HG02870 (cell line): ENCODE data around the gene MAP3K14.
"Not testable (repeated sequence)": the region's sequence is repeated elsewhere in the genome, so short reads cannot be mapped to it uniquely, and the experiment has no call there.

Experiments
- ATAC-seq: cut with Tn5 transposase; IDR thresholded peaks from one replicate; pipeline ENCODE4 v1.9.1; 2021; ENCODE audit warnings: mild to moderate bottlenecking, moderate library complexity; ENCODE audit not compliant: unreplicated experiment

Gene MAP3K14

GRCh38 chr17:45302220-45302619, 14.6 kb downstream of the MAP3K14 start:
- ATAC-seq = not testable (repeated sequence)

DNA sequence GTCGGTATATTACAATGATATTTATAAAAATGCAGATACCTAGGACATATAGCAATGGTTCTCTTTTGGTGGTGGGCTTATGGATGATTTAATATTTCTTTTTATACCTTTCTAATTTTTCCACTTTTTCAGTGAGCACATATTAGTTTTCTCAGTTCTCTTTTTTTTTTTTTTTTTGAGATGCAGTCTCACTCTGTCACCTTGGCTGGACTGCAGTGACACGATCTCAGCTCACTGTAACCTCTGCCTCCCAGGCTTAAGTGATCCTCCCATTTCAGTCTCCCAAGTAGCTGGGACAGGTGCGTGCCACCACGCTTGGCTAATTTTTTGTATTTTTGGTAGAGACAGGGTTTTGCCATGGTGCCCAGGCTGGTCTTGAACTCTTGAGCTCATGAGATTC, 15.1 kb downstream of the MAP3K14 start:
- ATAC-seq = no peak

DNA sequence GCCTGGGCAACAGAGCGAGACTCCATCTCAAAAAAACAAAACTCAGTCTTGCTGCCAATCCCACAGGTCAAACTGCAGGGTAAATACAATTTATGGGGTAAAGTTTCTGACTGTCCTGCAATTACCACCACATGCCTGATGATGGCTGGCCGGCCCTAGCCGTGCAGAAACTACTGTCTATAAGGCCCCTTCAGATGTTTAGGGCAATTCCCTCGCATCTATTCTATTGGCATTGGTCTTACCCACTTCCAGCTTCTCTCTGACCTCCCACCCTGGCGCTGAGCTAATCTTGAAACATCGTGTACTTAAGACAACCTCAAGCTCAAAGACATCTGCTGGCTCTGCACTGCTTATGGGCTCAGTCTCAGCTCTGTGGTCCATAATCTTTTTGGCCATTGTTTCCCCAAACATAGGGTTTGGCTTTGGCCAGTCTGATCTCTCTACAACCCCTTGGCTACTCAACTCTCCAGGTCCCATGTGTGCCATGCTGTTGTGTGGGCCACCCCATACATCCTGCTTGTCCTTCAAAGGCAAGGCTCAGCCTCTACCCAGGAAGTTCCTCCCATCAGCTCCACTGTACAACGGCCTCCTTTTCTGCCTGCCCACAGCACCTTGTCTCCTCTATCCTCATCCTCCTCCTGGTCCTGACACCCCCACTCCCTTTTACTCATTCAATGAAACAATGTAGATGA, 16.6 kb downstream of the MAP3K14 start:
- ATAC-seq = no peak

- ATAC-seq = no peak
Observed at GRCh38 chr17:45299361-45299760, 17.5 kb downstream of the MAP3K14 start.

- ATAC-seq = no peak
Observed at GRCh38 chr17:45298546-45299285, 18.1 kb downstream of the MAP3K14 start.

DNA sequence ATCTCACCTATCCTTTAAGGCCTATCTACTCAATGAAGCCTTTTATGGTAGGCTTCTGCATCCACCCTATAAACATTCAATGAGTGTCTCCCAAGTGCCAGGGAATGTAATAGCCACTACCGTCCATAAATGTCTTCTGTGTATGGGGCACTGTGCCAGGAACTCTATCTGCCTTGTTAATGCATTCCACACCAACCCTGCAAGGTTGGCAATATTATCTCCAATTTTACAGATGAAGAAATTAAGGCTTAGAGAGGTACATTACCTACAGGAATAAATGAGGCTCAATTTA, 20.0 kb downstream of the MAP3K14 start:
- ATAC-seq = no peak

DNA sequence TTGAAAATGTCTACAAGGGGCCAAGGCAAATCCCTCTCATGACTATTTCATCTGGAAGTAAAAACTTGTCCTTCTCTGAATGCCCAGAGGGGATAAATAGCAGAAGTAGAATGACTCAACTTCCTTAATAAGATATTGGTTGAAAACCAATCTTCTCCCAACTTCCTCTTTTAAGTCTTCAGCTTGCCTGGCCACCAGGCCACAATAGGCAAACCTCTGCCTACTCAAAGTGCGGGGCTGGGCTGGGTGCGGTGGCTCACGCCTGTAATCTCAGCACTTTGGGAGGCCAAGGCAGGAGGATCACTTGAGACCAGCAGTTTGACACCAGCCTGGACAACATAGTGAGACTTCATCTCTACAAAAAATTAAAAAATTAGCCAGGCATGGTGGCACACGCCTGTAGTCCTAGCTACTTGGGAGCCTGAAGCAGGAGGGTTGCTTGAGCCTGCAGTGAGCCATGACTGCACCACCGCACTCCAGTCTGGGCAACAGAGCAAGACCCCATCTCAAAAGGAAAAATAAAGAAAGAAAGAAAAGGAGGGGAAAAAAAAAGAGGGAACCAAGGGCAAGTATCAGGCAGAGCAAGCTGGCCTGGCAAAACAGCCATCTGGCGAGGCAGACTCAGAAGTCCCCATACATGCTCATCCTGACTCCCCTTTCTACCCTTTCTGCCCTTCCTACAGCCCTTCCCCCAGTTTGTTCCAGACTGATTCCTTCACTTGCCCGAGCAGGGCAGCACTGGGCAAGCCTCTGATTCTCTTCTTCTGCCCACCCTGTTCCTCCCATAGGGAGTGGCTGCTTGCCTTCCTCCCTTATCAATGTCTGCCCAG, 20.6 kb downstream of the MAP3K14 start:
- no peak for ATAC-seq

GRCh38 chr17:45294506-45294905, 22.3 kb downstream of the MAP3K14 start:
- no peak for ATAC-seq

DNA sequence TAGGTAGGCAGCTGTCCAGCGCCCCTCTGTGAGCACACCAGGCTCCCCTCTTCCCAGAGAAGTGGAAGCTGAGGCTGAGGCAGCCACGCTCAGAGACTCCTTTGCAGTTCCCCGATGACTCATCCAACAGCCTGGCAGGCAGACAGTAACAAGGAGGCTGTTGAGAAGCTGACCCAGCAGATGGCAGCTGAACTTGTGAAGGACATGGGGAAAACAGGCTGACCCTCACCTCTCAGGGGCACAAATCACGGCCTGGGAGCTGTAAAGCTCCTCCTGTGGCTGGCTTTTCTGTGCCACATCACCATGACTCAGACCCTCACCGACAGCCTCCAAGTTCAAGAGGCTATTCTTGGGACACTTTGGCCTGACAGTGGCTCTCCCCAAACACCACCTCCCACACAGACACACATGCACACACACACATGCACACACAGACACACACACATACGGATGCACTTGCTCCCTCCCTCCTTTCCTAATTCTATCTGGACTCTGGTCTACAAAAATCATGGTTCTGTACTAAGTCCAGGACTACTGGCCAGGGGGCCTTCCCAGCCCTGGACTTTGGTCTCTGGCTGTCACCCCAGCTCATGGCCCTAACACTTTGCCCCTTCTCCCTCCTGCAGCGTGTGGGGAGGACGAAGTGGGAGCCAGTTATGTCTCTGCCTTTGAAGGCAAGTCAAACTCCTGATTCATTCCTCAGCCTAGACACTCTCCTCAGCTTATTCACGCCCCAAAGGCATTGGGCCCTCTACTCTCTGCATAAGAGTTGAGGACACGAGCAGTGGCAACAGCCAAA, 23.2 kb downstream of the MAP3K14 start:
- ATAC-seq = no peak

DNA sequence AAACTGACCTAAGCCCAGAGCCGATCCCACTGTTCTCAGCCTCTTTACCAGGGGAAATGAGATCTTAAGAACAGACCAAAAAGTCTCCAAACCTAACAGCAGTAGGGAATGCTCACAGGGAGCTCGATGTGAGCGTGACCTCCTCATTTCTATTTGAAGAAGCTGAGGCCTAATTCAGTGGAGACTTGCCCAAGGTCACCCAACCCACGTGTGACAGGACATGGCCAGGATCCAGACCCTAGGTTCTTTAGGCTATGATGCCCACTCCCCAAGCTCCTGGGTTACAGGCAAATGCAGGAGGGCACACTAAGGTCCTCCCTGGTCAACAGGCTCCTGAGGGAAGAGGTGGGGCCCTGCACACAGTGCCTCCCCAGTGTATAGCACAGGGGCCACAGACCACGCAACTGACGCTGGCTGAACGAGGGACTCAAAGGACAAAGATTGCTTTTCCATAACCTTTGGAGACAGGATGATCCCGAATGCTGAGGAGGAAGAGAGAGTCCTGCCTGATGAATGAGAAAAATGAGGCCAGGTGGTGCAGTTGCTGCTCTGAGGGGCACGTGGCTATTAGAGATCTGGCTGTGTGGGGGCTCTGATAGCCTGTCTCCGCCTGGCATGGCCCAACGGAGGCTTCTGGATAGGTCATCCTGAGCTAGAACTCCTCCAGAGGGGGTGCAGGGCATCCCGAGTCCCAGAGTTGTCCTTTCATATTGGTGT, 24.0 kb downstream of the MAP3K14 start:
- ATAC-seq = no peak

DNA sequence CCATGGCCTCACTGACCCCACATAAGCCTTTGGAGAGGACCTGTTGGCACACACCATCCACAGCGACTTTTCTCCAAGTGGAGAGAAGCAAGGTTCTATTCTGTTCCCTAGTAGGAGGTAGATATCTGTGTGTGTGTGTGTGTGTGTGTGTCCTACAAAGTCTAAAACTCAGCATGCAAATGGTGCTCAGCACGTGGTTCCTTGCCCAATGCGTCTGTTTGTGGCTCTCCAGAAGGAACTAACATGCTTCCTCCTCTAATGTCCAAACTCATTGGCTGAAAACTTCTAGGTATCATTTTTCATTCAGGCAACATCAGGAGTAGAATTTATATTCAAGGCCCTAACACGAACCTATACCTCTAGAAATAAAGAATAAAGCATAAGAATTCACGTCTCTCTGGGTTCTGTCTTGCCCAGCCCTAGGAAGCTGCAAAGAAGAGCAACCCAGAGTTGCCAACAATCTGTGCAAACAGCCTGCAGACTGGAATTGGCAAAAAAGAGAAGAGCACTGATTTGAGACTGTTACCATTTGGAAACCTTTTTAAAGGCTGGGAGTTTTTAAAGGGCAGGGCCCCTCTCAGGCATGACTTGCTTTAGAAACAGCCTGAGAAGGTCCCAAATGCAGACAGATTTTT, 25.5 kb downstream of the MAP3K14 start:
- no peak for ATAC-seq

GRCh38 chr17:45290269-45290765, 26.5 kb downstream of the MAP3K14 start:
- ATAC-seq = no peak

- ATAC-seq = no peak
Observed at GRCh38 chr17:45289301-45290268, 27.2 kb downstream of the MAP3K14 start.

DNA sequence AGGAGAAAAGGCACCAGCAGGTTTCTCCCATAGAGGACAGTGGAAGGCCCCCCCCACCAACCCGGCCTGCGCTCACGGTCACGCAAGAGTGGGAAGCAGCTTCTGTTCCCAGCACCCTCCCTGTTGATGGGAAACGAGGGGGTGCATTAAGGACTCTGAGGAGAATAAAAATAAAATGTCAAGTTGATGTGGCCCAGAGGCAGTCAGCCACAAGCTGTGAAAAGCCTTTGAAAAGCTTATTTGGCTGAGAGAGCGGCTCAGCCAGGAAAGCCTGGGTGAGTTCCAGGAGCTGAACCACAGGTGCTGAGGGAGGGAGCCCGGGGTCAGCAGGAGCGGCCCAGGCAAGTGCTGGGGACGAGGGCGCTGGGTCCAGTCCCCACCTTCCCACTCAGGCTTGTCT, 28.0 kb downstream of the MAP3K14 start:
- ATAC-seq = no peak

DNA sequence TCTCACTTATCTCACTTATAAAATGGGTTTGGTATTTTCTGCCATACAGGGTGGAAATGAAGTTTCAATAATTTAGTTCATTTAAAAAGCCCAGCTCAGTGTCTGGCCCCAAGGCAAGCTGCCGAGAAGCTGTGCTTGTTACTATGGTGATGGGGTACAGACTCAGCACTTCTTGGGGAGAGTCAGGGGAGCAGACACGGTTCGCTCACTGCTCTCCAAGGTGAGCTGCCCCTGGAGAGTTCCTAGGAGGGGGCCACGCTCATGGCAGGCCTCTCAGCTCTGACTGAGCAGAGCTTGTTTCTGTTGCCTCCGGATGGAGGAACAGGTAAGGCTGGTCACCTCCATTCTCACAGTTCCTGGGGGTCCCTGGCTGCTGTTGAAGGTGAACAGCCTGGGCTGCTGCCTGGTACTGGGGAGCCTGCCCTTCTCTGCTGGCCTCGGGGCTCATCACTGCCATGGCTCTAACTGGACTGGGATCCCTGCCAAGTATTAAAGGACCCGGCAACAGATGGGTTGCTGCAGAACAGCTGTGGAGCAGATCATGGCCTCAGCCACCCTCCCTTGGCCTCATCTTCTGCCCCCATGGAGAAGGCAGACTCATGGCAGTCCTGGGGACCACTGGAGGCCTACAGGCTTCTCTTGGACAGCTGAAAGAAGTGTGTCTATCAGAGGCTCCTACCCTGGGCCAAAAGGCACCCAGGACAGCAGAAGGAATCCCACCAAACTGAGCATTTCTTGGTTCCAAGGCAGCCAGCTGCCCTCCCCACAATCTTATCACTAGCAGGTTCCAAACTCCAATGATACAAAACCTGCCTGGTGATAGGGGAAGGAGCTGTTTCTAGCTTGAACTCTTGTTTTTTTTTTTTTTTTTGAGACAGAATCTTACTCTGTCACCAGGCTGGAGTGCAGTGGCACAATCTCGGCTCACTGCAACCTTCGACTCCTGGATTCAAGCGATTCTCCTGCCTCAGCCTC, 29.0 kb downstream of the MAP3K14 start:
- ATAC-seq = no peak

DNA sequence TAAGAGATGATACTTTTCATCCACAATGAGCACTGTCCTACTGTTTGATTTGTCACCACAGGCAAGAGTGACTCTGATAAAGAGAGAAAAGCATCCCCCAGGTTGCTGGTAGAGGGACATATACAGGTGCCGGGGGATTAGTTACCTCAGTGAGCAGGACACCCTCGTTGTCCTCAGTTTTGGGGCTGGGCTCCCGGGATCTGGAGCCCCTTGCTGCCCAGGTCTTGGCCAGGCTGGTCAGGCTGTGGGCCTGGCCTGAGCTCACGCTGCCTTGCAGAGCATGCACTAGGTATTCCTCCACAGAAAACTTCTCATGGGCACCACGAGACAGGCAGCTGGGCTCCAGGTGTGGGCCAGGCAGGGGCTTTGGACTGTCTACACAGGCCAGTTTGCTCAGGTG, 30.5 kb downstream of the MAP3K14 start:
- no peak for ATAC-seq
